ENCODE measurements around the gene QPRT. TPM values are rescaled to one million over a fixed set of nuclear protein-coding genes. Genes with fewer than 3 reads are reported as not detected.
A peak's percentile ranks its signal among the peaks of the same experiment; 100 is the strongest.

QPRT gene
- total RNA-seq, 1 donor from 2014 or later, result 49.6 TPM

DNA sequence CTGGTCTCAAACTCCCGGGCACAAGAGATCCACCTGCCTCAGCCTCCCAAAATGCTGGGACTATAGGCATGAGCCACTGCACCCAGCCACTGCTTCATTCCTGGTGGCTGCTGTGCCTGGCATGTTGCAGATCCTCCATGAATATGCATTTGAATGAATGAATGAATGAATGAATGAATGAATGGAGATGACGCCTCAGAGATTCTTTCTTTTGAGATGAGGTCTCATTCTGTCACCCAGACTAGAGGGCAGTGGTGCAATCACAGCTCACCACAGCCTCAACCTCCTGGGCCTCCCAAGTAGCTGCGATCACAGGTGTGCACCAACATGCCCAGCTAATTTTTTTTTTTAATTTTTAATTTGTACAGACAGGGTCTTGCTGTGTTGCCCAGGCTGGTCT, 10.7 kb upstream of the QPRT start:
- H3K27ac Mint-ChIP-seq, result no peak overlapping the region
- Histone ChIP-seq H3K27me3 (no peaks in the 10 kb centered on the region), H2AFZ (replicated peaks) (no peak overlapping the region), H3K9ac (no peak overlapping the region), H3K9me3 (ENCODE audit: low read depth) (no peaks in the 10 kb centered on the region), H3K36me3 (no peaks in the 10 kb centered on the region), H3F3A (ENCODE audit: low read depth) (peaks cover 18% of the 10 kb centered on the region), H4K20me1 (ENCODE audit: low read depth) (no peaks in the 10 kb centered on the region), H3K27ac (no peak overlapping the region), H3K4me2 (no peak overlapping the region), H3K79me2 (ENCODE audit: low read depth) (no peaks in the 10 kb centered on the region), H3K4me3 (no peak overlapping the region), H3K4me1 (peaks cover 21% of the 10 kb centered on the region)
- DNase-seq (ENCODE audit: low spot score), result no peak
- H3K27me3 Mint-ChIP-seq (ENCODE audit: insufficient read depth, low read depth), result peaks cover 9% of the 10 kb centered on the region
- TF ChIP-seq EZH2phosphoT487 (IDR thresholded peaks at IDR 0.05), result no peak
- TF ChIP-seq EZH2 (IDR thresholded peaks at IDR 0.05), result no peak
- TF ChIP-seq, protein P1, sequence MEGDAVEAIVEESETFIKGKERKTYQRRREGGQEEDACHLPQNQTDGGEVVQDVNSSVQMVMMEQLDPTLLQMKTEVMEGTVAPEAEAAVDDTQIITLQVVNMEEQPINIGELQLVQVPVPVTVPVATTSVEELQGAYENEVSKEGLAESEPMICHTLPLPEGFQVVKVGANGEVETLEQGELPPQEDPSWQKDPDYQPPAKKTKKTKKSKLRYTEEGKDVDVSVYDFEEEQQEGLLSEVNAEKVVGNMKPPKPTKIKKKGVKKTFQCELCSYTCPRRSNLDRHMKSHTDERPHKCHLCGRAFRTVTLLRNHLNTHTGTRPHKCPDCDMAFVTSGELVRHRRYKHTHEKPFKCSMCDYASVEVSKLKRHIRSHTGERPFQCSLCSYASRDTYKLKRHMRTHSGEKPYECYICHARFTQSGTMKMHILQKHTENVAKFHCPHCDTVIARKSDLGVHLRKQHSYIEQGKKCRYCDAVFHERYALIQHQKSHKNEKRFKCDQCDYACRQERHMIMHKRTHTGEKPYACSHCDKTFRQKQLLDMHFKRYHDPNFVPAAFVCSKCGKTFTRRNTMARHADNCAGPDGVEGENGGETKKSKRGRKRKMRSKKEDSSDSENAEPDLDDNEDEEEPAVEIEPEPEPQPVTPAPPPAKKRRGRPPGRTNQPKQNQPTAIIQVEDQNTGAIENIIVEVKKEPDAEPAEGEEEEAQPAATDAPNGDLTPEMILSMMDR (IDR thresholded peaks at IDR 0.05), result no peak
- H3K9me3 Mint-ChIP-seq, result no peaks in the 10 kb centered on the region
- no peaks in the 10 kb centered on the region for H3K36me3 Mint-ChIP-seq
- H3K4me1 Mint-ChIP-seq, result peaks cover 43% of the 10 kb centered on the region
- no peak overlapping the region for H3K4me3 Mint-ChIP-seq

DNA sequence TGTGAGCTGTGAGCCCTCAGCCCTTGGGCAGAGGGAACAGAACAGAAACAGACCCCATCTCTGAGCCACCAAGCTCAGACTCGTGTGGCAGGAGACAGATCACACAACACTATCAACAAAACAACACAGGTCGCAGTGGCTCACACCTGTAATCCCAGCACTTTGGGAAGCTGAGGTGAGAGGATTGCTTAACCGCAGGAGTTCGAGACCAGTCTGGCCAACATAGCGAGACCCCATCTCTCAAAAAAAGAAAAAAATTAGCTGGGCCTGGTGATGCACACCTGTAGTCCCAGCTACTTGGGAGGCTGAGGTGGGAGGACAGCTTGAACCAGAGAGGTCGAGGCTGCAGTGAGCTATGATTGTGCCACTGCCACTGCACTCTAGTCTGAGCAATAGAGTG, 5.5 kb upstream of the QPRT start:
- H3K27me3 ChIP-seq, result no peaks in the 10 kb centered on the region
- H3K4me3 ChIP-seq, result no peak overlapping the region

GRCh38 chr16:29674188-29674587, 4.8 kb upstream of the QPRT start:
- no peaks in the 10 kb centered on the region for H3K36me3 ChIP-seq
- H3K27me3 ChIP-seq, result no peaks in the 10 kb centered on the region
- no peak overlapping the region for H3K4me3 ChIP-seq
- H3F3A ChIP-seq (ENCODE audit: low read depth), result peaks cover 16% of the 10 kb centered on the region
- H4K20me1 ChIP-seq (ENCODE audit: low read depth), result no peaks in the 10 kb centered on the region
- Mint-ChIP-seq H3K27ac (peak overlapping the region; percentile 69), H3K9me3 (no peaks in the 10 kb centered on the region), H3K27me3 (ENCODE audit: insufficient read depth, low read depth) (peaks cover 4% of the 10 kb centered on the region), H3K4me3 (no peak overlapping the region), H3K36me3 (no peaks in the 10 kb centered on the region), H3K4me1 (peaks cover 14% of the 10 kb centered on the region)
- no peaks in the 10 kb centered on the region for H3K9me3 ChIP-seq (ENCODE audit: low read depth)
- TF ChIP-seq EZH2 (IDR thresholded peaks at IDR 0.05), result no peak
- no peak for TF ChIP-seq EZH2phosphoT487 (IDR thresholded peaks at IDR 0.05)
- TF ChIP-seq, protein P1 (IDR thresholded peaks at IDR 0.05), result no peak
- no peak overlapping the region for H3K27ac ChIP-seq
- DNase-seq (ENCODE audit: low spot score), result no peak
- H3K4me1 ChIP-seq, result no peaks in the 10 kb centered on the region
- H2AFZ ChIP-seq (replicated peaks), result no peak overlapping the region
- no peak overlapping the region for H3K4me2 ChIP-seq
- peaks cover 4% of the 10 kb centered on the region for H3K79me2 ChIP-seq (ENCODE audit: low read depth)
- no peak overlapping the region for H3K9ac ChIP-seq

More for the DNA sequence above, 5.5 kb upstream of the QPRT start:
- peaks cover 4% of the 10 kb centered on the region for H3K27me3 Mint-ChIP-seq (ENCODE audit: insufficient read depth, low read depth)
- H3K4me1 Mint-ChIP-seq, result peaks cover 12% of the 10 kb centered on the region
- Histone ChIP-seq H3K36me3 (no peaks in the 10 kb centered on the region), H3K4me2 (no peak overlapping the region), H3K27ac (no peak overlapping the region), H2AFZ (replicated peaks) (no peak overlapping the region), H3K9ac (no peak overlapping the region), H3K79me2 (ENCODE audit: low read depth) (peaks cover 3% of the 10 kb centered on the region), H3K9me3 (ENCODE audit: low read depth) (no peaks in the 10 kb centered on the region), H4K20me1 (ENCODE audit: low read depth) (no peaks in the 10 kb centered on the region), H3F3A (ENCODE audit: low read depth) (peaks cover 10% of the 10 kb centered on the region), H3K4me1 (no peaks in the 10 kb centered on the region)
- peak overlapping the region; percentile 37 for H3K27ac Mint-ChIP-seq
- DNase-seq (ENCODE audit: low spot score), result no peak
- H3K4me3 Mint-ChIP-seq, result no peak overlapping the region
- H3K9me3 Mint-ChIP-seq, result no peaks in the 10 kb centered on the region
- TF ChIP-seq EZH2 (IDR thresholded peaks at IDR 0.05) (no peak), EZH2phosphoT487 (IDR thresholded peaks at IDR 0.05) (no peak)
- TF ChIP-seq, protein P1 (IDR thresholded peaks at IDR 0.05), result no peak
- no peaks in the 10 kb centered on the region for H3K36me3 Mint-ChIP-seq
